G401 (cell line): ENCODE data around the gene EXOG. TPM values are rescaled to one million over a fixed set of nuclear protein-coding genes. Genes with fewer than 3 reads are reported as not detected.

Source experiments
- total RNA-seq: library from RNA; depleted of rRNA; stranded (reverse); fragments of >200 nt; shearing (Covaris generic); gene quantifications from 2 replicates; pipeline ENCODE4 v1.2.3, GENCODE V29; 2014; rRNA removed

The EXOG gene
- total RNA-seq, 1 experiment from 2014 or later = 16.6 TPM

Other genes starting within 250 kb of the EXOG start
- not detected in 2 replicates for gene SLC22A13, start 230.5 kb upstream of the EXOG start, total RNA-seq
- not detected in 2 replicates for gene SLC22A14, start 214.0 kb upstream of the EXOG start, total RNA-seq
- 3.1 and 3.4 TPM in 2 replicates for gene XYLB, start 149.6 kb upstream of the EXOG start, total RNA-seq
- 9.0 and 11.4 TPM in 2 replicates for gene ACVR2B, start 42.5 kb upstream of the EXOG start, total RNA-seq
- 0.24 TPM in 1 of 2 replicates, not detected in the other for gene SCN5A, start 153.3 kb downstream of the EXOG start, total RNA-seq